ENCODE measurements around the gene TDRD10.

TDRD10 gene, protein sequence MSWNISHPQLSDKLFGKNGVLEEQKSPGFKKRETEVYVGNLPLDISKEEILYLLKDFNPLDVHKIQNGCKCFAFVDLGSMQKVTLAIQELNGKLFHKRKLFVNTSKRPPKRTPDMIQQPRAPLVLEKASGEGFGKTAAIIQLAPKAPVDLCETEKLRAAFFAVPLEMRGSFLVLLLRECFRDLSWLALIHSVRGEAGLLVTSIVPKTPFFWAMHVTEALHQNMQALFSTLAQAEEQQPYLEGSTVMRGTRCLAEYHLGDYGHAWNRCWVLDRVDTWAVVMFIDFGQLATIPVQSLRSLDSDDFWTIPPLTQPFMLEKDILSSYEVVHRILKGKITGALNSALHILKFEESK

DNA sequence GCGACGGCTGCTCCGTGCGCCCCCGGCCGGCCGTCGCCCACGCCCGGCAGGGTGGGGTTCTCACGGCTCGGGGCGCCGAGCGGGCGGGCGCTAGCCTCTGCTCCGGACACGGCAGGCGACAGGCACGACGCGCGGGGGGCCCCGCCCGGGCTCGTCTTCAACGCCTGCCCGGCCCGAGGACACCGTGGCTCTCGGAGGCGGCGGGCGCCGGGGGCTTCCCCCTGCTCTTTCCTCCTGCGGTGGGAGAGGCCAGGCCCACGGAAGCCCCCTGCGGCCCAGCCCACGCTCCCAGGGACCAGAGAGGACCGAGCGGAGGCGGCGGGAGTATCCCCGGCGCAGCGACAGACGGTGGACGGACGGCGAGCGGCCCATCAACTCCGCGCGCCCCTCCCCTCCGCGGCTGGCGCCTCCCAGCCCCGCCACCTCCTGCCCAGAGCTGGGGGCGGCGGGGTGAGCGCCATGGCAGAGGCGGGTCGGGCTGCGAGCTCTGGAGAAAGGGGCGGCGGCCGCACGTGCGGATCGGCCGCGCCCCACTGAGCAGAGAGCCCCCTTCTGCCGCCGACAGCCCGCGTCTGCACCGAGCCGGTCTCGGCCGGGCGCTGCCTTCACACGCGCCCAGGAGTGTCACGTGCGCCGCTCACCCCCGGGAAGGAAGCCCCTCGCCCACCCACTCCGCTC, at the start of gene TDRD10, which contains the start of gene SHE:
Gene TDRD10, plus strand, starts transcription at position 154 of the 678 bp plus-strand sequence. CDS start 4,685 bp downstream, outside the sequence.
Gene SHE, minus strand, starts transcription at position 347 of the 678 bp plus-strand sequence. CDS start 386 bp downstream, outside the sequence.
- DNase-seq = no peak

DNA sequence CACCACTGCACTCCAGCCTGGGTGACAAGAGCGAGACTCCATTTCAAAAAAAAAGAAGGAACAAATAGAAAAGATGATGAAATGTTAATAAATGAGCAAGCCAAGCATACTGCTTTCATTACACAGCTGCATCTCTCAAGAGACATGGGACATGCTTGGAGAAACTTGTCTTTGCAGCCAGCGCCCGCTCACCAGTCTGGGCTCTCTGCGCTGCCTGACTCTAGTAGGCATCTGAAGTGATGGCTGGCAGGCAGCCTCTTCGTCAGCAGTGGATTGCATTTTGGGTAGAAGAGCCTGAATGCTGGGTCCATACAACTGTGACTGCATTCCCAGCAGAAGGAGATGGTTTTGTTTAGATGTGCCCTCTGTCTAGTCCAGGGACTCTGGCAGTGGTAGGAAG, 48.9 kb upstream of the TDRD10 start:
- DNase-seq = no peak

DNA sequence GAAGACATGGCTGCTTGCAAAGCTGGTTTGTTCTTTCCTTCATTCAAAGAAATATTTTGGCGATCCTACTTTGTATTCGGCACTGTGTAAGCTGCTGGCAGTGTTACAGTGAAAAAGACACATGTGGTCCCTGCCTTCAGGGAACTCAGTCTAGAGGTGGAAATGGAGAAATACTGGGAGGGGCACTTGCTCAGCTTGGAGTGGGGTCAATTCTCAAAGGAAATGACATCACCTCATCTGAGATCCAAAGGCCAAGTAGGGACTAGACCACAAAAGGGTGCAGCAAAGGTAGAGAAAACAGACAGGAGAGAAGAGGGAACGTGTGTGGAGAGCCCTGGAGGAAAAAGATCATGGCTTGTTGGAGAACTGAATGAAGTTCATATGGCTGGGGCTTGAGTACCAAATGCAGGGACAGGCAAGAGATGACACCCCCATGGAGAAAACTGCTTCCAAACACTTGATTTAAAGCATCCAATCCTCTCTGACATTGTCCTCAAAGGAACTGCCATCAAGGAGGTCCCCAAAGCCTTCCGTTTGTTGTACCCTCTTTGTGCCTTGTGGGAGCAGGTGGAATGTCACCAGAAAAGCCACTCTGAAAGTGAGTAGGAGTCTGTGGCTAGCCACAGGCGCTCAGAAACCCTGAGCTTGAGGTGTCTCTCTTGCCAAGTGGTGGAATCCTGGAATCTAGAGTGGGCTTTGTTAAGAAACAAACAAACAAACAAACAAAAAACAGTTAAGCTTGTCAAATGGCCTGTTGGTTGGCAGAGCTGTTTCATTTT, 48.3 kb upstream of the TDRD10 start:
- no peak for DNase-seq

DNA sequence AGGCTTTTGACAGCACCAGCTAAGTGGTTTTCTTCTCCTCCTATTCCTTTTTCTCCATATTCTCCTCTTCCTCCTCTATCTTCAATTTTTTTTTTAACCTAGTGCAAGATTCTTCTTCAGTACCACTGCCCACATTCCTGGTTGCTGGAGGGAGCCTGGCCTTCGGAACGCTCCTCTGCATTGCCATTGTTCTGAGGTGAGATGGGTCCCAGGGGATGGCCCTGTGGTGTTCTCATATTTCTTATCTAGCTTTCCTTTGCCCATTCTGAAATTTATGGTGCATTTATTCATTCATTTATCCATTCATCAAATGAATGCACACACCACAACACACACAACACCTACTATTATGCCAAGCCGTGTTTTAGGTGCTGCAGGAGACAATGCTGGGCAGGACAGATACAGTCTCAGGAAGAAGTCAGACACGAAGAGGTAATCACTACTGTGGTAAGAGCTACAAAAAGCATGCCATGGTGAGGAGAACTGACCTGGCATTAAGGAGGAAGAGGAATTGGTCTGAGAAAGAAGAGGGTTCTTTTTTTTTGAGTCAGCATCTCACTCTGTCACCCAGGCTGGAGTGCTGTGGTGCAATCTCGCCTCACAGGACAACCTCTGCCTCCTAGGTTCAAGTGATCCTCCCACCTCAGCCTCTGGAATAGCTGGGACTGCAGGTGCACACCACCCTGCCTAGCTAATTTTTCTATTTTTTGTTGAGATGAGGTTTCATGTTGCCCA, 47.5 kb upstream of the TDRD10 start:
- peak; percentile 9 for DNase-seq

DNA sequence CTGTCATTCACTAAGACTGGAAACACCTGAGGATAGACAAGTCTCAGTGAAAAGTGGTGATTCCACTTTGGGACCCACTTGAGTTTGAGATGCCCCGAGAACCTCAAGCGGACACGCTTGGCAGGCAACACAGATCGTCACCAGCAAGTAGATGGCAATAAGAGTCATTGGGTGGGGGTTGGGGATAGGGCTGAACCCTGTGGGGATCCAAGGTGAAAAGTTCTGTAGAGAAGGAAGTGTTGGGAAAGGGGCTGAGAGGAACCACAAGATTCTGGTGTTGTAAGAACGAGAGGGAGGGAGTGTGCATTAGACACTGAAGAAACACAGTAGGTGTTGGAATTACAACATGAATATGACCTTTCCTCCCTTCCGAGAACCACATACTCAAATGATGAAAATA, 45.4 kb upstream of the TDRD10 start:
- no peak for DNase-seq

DNA sequence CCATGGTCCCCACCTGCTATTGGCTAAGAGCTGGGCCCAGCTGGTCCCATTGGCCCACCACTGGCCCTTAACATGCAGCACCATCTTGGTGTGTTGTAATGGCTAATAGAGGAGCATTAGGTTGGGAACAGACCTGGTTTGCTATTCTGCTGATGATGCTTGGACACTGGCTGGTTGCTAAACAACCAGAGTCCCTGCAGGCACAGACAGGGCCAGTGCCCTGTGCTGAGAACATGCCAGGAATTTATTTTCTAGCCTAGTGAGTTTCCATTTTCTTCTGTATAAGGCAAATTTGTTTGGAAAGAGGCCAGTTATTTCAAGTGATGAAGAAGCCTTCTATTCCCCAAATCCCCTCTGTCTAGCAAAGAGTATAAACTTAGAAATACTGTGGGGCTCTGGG, 42.9 kb upstream of the TDRD10 start:
- DNase-seq = no peak

DNA sequence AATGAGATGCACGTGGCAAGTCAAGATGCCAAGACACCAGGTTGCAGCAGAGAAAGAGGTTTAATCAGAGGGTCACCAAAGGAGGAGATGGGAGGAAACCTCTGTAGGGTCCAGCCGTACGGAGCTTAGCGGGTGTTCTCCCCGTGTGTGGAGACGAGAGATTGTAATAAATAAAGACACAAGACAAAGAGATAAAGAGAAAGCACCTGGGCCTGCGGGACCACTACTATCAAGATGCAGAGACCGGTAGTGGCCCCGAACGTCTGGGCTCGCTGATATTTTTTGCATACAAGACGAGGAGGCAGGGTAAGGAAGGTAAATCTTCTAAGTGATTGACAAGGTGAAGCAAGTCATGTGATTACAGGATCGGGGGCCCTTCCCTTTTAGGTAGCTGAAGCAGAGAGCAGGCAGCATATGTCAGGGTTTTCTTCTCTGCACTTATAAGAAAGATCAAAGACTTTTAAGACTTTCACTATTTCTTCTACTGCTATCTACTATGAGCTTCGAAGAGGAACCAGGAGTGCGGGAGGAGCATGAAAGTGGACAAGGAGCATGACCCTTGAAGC, 41.2 kb upstream of the TDRD10 start:
- DNase-seq = no peak

DNA sequence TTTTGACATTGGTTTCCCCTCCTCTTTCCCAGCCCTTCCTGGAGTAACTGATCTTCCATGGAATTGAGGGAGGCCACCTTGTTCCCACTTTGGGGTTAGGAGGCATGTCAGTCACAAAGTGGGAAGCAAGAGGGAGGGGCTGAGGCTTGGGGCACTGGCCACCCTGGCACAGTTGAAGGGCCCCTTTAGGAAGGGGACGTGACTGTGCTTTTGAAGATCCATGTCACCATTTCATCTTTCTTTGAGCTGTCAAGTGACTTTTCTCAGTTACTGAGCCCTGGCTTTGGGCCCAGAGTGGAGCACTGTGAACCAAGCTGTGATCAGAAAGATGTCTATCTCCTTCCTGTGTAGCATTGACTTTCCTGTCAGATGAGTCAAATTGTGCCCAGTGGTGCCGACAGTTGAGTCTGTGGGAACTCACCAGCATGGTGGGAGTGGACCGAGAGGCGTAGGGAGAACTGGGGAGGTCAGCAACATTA, 38.5 kb upstream of the TDRD10 start:
- no peak for DNase-seq

DNA sequence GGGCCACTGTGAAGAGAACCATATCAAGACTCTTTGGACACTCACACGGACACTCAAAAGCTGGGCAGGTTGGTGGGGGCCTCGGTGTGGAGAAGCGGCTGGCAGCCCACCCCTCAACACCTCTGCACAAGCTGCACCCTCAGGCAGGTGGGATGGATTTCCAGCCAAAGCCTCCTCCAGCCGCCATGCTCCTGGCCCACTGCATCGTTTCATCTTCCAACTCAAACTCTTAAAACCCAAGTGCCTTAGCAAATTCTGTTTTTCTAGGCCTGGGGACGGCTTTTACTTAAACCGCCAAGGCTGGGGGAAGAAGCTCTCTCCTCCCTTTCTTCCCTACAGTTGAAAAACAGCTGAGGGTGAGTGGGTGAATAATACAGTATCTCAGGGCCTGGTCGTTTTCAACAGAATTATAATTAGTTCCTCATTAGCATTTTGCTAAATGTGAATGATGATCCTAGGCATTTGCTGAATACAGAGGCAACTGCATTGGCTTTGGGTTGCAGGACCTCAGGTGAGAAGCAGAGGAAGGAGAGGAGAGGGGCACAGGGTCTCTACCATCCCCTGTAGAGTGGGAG, 36.3 kb upstream of the TDRD10 start:
- DNase-seq = no peak

DNA sequence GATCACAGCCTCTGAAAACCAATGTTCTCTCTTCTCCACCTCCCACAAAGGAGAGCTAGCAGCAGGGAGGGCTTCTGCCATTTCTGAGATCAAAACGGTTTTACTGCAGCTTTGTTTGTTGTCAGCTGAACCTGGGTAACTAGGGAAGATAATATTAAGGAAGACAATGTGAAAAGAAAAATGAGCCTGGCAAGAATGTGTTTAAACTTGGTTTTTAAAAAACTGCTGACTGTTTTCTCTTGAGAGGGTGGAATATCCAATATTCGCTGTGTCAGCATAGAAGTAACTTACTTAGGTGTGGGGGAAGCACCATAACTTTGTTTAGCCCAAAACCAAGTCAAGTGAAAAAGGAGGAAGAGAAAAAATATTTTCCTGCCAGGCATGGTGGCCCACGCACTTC, 35.8 kb upstream of the TDRD10 start:
- no peak for DNase-seq

DNA sequence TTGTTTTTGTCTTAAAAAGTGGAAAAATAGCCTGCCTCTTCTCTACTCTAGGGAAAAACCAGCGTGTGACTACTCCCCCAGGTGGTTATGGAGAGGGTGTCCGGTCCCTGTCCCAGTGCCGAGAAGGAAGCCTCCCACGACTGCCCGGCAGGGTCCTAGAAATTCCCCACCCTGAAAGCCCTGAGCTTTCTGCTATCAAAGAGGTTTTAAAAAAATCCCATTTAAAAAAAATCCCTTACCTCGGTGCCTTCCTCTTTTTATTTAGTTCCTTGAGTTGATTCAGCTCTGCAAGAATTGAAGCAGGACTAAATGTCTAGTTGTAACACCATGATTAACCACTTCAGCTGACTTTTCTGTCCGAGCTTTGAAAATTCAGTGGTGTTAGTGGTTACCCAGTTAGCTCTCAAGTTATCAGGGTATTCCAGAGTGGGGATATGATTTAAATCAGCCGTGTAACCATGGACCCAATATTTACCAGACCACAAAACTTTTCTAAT, 35.0 kb upstream of the TDRD10 start:
- DNase-seq = no peak

DNA sequence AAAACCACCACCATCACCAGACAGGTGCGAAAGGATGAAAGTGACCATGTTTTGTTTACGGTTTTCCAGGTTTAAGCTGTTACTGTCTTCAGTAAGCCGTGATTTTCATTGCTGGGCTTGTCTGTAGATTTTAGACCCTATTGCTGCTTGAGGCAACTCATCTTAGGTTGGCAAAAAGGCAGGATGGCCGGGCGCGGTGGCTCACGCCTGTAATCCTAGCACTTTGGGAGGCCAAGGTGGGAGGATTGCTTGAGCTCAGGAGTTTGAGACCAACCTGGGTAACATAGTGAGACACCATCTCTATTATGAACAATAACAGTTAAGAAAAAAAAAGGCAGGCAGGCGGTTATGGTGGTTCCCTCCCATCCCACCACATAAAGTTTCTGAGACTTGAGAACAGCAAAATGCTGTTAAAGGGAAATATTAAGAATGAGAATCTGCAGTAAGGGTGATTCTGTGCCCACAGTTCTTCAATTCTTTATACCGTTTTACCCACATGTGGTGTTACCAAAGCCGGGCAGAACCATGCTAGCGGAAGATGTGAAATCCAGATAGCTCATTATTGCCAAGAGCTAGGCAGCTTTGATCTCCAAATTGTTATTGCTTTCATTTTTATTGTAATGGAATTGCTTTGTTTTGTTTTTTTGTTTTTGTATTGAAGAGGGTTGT, 34.5 kb upstream of the TDRD10 start:
- no peak for DNase-seq

DNA sequence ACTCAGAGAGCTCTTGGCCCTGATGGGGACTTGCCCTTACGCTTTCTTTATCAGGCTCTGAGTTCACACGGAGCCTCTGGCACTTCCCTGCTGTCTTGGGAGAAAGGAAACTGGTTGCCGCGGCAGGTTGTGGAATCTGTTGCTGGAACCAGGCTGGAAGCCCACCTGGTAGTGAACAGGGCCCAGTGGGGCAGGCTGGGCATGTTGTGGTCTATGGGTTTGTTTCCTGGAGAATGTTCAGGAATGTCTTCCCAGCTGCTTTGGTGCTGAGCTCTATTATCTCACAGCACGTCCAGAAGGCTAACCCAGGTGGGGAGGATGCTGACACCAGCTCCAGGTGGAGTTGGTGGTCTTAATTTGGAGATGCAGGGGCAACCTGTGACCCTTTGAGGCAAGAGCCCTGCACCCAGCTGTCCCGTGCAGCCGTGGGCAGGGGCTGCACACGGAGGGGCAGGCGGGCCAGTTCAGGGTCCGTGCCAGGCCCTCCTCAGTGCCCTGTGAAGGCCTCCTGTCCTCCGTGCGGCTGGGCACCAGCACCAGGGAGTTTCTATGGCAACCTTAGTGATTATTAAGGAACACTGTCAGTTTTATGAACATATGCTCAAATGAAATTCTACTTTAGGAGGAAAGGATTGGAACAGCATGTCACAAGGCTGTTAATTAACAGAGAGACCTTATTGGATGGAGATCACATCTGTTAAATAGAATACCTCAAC, 33.3 kb upstream of the TDRD10 start:
- no peak for DNase-seq

DNA sequence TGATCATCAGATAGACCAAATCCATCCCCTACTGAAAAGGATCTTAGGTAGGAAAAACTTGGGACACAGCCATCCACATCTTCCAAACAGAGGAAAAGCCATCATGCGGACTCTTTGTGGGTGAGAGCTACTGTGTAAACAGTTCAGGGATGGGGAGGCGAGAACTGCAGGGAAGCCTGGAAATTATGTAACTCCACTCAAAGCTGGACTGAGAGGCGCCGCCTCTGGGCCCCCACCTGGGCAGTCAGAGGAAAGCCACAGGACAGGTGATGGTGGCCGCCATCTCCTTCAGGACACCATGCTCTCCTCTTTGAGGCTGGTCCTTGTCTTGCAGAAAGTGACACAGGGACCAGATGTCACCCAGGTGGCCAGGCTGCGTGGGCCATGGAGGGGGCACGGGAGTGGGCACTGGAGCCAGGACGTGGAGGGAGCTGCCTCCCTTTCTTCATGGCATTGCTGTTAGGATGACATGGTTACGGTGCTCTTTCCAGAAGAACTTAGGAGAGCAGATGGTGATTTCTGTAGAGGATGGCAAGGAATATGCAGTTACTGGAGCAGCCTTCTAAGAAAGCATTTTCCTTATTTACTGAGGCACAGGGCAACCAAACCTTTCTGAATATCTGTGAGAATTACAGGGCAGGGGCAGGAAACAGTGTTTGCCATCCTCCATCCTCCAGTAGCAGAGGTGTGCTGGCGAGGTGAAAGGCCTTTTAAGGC, 32.0 kb upstream of the TDRD10 start:
- no peak for DNase-seq

DNA sequence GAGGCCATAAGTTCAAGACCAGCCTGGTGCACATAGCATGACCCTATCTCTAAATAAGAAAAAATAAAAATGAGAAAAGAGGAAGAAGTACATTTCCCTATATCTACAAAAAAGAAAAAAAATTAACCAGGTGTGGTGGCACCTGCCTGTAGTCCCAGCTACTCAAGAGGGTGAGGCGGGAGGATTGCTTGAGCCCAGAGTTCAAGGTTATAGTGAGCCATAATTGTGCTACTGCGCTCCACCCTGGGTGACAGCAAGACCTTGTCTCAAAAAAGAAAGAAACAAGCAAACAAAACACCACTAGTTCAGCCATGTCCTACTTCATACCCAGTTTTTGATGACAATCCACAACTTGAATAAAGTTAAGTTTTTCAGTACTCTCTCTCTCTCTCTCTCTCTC, 30.7 kb upstream of the TDRD10 start:
- no peak for DNase-seq

DNA sequence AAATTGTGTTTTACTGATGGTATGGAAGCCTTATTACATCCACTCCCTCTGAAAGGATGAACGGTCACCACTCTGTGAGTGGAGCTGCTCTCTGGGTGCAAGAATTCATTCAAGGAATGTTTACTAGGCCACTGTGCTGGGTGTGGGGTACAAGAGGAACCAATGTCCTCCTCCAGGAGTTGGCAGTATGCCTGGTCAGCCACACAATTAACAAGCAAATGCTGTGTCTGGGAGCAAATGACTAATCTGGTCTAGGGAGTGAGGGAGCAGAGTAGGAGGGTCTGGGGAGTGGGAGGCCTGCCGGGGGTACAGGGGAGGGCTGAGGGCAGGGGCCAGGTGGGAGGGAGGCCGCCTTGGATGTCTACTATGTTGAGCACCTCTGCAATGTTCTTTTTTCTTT, 27.2 kb upstream of the TDRD10 start:
- no peak for DNase-seq

DNA sequence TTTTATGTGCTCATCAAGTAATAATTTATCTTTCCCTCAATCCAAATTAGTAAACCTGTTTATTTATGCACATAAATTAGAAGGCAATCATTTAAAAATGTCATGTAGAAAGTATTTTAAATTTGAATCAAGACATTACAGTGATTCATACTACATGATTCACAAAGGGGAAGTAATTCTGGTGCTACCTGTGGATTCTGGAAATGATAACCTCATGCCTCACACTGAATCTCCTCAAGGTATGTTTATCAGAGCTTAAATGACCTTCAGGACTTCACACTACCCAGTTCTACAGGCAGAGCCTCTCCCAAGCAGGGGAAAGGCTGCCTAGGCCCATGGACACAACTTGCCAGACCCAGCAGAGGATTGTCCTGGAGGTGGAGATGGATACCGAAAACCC, 25.2 kb upstream of the TDRD10 start:
- DNase-seq = no peak

DNA sequence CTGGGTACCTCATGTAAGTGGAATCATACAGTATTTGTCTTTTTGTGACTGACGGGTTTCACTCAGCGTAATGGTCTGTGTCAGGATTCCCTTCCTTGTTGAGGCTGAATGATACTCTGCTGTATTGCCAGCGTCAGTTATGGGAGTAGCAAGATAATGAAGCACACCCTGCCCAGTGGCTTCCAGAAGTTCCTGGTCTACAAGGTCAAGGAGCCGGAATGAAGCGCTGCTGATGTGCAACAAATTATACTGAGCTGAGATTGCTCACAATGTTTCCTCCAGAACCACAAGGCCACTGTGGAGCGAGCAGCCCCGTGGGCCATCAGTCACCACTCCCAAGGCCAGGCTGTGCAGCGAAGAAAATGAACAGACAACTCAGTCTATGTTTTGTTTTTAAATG, 24.0 kb upstream of the TDRD10 start:
- no peak for DNase-seq

DNA sequence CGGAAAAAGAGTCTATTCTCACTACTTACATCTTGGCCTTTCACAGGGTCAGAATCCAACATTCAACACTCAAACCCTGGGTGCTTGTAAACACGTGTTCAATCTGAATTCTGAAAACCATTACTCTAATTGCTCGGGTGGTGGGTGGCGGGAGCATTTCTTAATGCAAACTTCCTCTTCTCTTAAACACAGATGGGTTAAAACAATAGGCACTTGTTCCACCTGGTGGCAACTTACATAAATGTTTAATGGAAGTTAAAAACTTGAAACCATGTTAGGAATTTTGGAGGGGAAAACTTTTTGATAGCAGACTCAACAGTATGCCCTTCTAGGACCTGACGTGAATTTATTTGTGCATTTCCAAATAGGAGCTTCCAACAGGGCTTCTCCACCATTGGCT, 23.4 kb upstream of the TDRD10 start:
- no peak for DNase-seq
